Psoas muscle (tissue), 8 donors: ENCODE results near the gene APAF1. TPM values are rescaled to one million over a fixed set of nuclear protein-coding genes. Genes with fewer than 3 reads are reported as not detected.
"Not testable (repeated sequence)": the region's sequence is repeated elsewhere in the genome, so short reads cannot be mapped to it uniquely, and the experiment has no call there.

Experiments used
- ATAC-seq, 4 donors: fragments of 200-7000 bp; cut with Tn5 transposase; one replicate each; pipeline ENCODE4 v1.9.1; 2020; ENCODE audit warnings: moderate library complexity in 3 of 4, mild to moderate bottlenecking in 2 of 4
- DNase-seq, 2 donors: peaks; one replicate each; pipeline ENCODE4 v3.0.0-alpha.2; 2020
- H3K27ac ChIP-seq: fragments of 200-600 bp; one replicate; pipeline ENCODE4 v1.8.0; 2022
- H3K27me3 ChIP-seq, 3 donors: fragments of 200-600 bp in 1 of 3; one replicate each; pipeline versions ENCODE4 v1.6.1 to v1.8.0; 2013 to 2022; ENCODE audit warnings: low read length in 2 of 3, mild to moderate bottlenecking in 2 of 3, moderate library complexity in 1 of 3; ENCODE audit not compliant: insufficient read depth in 3 of 3
- H3K36me3 ChIP-seq, 2 donors: fragments of 200-600 bp in 1 of 2; one replicate each; pipeline versions ENCODE4 v1.6.1 to v1.8.0; 2013 to 2022; ENCODE audit warnings: low read depth in 1 of 2, mild to moderate bottlenecking in 1 of 2, moderate library complexity in 1 of 2; ENCODE audit not compliant: insufficient read depth in 1 of 2
- H3K4me1 ChIP-seq: fragments of 200-600 bp; one replicate; pipeline ENCODE4 v1.8.0; 2022
- H3K4me3 ChIP-seq: fragments of 200-600 bp; one replicate; pipeline ENCODE4 v1.8.0; 2022; ENCODE audit warnings: mild to moderate bottlenecking
- H3K9me3 ChIP-seq: fragments of 200-600 bp; one replicate; pipeline ENCODE4 v1.8.0; 2022
- WGBS, 3 donors: extraction: QIAGEN DNeasy Blood & Tissue Kit; methylation state at CpG; one replicate each; pipeline versions ENCODE4 v1.1.6 to v1.1.7; 2013; 5-methylcytosine and 5-hydroxymethylcytosine counted together
- intact Hi-C, 2 donors: fragments of 100-400 bp; cut with DNase I; formaldehyde crosslinking; loops; one replicate each; pipeline versions ENCODE4 v1.11.0 to v1.14.2; 2022
- polyA plus RNA-seq, 3 donors: library from polyadenylated mRNA; stranded (reverse); fragments of 200-250 nt; gene quantifications; one replicate each; pipeline ENCODE4 v1.2.3, GENCODE V29; 2013
- total RNA-seq, 4 donors: library from RNA; stranded (reverse); fragmentation: NEBNext Ultra II Directional in 2 of 4; extraction: Animal tissue kit (Norgen Biotek cat#: 25700) in 2 of 4; gene quantifications; one replicate each; pipeline versions ENCODE4 v1.2.1 to v1.2.4, GENCODE V29; 2021 to 2023
- TF ChIP-seq, protein P1 (sequence below): fragments of 200-600 bp; IDR thresholded peaks from one replicate; pipeline ENCODE4 v1.8.0; 2022; ENCODE audit warnings: antibody characterized with exemption
- donor health status: healthy with polysubstance abuse.
- donor health status: DM: no; HTN: no; CAD: no; lungs with moderate emphysema.
- donor health status: Bipolar disorder and iron deficiency.
- donor health status: healthy.
- donor health status: DM: yes; HTN: yes; CAD: no.
- donor health status: DM: no; HTN: no; CAD: no.
- donor health status: DM: no; HTN: no; CAD: no.
- donor health status: DM: yes; HTN: yes; CAD: no.

APAF1 gene
- total and polyA plus RNA-seq, 7 donors = 2.0 to 10.2 (median 4.3) TPM

GRCh38 chr12:98750511-98750910, 105.4 kb downstream of the APAF1 start:
- intact Hi-C loops = no loop called here
- 68 to 76% (median 73%) methylated on average over 9 of the region's 9 CpGs for WGBS, 3 donors
- TF ChIP-seq, protein P1, sequence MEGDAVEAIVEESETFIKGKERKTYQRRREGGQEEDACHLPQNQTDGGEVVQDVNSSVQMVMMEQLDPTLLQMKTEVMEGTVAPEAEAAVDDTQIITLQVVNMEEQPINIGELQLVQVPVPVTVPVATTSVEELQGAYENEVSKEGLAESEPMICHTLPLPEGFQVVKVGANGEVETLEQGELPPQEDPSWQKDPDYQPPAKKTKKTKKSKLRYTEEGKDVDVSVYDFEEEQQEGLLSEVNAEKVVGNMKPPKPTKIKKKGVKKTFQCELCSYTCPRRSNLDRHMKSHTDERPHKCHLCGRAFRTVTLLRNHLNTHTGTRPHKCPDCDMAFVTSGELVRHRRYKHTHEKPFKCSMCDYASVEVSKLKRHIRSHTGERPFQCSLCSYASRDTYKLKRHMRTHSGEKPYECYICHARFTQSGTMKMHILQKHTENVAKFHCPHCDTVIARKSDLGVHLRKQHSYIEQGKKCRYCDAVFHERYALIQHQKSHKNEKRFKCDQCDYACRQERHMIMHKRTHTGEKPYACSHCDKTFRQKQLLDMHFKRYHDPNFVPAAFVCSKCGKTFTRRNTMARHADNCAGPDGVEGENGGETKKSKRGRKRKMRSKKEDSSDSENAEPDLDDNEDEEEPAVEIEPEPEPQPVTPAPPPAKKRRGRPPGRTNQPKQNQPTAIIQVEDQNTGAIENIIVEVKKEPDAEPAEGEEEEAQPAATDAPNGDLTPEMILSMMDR = no peak
- Histone ChIP-seq H3K4me1 (no peaks in the 10 kb centered on the region), H3K9me3 (no peaks in the 10 kb centered on the region), H3K27ac (no peak overlapping the region), H3K36me3 (no peaks in the 10 kb centered on the region), H3K4me3 (no peak overlapping the region), H3K27me3 (peaks cover 0 to 17% (median 0%) of the 10 kb centered on the region in 3 donors)
- DNase-seq (no peak), ATAC-seq (no peak)

DNA sequence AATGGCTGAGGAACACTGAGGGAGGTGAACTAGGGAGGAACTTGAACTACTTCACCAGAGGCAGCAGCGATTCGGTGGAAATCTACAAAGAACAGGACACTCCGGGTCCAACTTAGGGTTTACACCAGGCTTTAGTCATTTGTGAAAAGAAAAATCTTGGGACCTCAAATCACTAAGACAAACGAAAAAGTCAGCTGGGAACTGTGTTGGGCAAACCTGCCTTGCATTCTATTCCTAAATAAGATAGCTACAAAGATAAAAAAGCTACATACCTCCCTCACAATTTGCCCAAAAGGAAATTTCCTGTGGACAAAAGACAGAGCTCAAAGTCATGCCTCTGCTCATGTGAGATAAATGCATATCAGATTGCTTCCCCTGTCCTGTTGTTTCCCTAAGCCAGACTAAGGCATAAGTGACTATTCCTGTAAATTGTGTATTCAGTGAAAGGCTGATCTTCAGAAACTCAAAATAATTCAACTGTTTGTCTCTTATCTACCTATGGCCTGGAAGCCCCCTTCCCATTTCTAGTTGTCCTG, 106.6 kb downstream of the APAF1 start:
- intact Hi-C loops = no loop called here
- Histone ChIP-seq H3K36me3 (no peaks in the 10 kb centered on the region), H3K9me3 (no peaks in the 10 kb centered on the region), H3K27ac (no peak overlapping the region), H3K4me3 (no peak overlapping the region), H3K27me3 (peaks cover 0 to 8% (median 0%) of the 10 kb centered on the region in 3 donors), H3K4me1 (no peaks in the 10 kb centered on the region)
- WGBS, 3 donors = 87 to 93% (median 88%) methylated on average over 4 of the region's 4 CpGs
- TF ChIP-seq, protein P1 = no peak
- no peak for ATAC-seq
- DNase-seq = no peak

GRCh38 chr12:98752726-98753125, 107.6 kb downstream of the APAF1 start:
- H3K27ac ChIP-seq = no peak overlapping the region
- DNase-seq (no peak), ATAC-seq (no peak)
- H3K4me1 ChIP-seq = peaks cover 7% of the 10 kb centered on the region
- intact Hi-C loops = no loop called here
- H3K9me3 ChIP-seq = no peaks in the 10 kb centered on the region
- H3K4me3 ChIP-seq = no peak overlapping the region
- peaks cover 0 to under 1% (median 0%) of the 10 kb centered on the region in 3 donors for H3K27me3 ChIP-seq
- H3K36me3 ChIP-seq = no peaks in the 10 kb centered on the region
- TF ChIP-seq, protein P1 = no peak
- WGBS, 3 donors = 87 to 92% (median 89%) methylated on average over 5 of the region's 5 CpGs

DNA sequence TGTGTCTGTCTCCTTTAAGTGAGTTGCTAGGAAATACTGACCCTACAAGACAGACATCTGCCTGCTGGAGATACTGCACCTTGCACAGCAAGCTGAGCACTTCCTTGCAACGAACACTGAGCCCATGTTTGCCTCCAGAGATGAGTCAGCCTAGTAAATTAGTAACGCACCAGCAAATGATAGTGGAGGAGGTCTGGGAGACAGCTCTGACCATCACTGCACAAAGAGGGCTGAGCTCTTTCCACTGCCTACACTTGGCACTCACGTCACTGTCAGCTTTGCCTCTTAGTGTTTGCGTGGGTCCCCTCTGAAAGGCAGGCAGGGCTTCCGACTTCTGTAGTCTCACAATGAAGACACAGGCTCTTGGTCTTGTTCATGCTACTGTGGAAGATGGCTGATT, 109.0 kb downstream of the APAF1 start:
- intact Hi-C loops = no loop called here
- TF ChIP-seq, protein P1 = no peak
- no peak for ATAC-seq

DNA sequence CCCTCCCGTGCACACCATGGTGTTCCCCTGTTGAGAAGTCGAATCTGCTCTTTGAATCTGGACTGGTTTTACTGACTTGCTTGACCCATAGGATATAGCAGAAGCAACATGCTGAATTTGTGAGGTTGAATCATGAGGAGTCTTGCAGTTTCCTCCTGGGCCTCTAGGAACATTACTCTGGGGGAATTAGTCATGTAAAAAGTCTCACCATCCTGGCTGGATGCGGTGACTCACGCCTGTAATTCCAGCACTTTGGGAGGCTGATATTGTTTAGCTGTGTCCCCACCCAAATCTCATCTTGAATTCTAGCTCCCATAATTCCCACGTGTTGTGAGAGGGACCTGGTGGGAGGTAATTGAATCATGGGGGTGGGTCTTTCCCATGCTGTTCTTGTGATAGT, 110.8 kb downstream of the APAF1 start:
- 88 to 90% (median 89%) methylated on average over 5 of the region's 5 CpGs for WGBS, 3 donors
- ATAC-seq, intact Hi-C loops, DNase-seq, H3K36me3 ChIP-seq, H3K27me3 ChIP-seq, H3K9me3 ChIP-seq, H3K27ac ChIP-seq, H3K4me3 ChIP-seq: not testable (repeated sequence)
- peaks cover 14% of the 10 kb centered on the region for H3K4me1 ChIP-seq

More for the DNA sequence above, 109.0 kb downstream of the APAF1 start:
- H3K4me3 ChIP-seq = no peak overlapping the region
- H3K36me3 ChIP-seq = no peaks in the 10 kb centered on the region
- WGBS, 3 donors = 66 to 72% (median 67%) methylated on average over 5 of the region's 5 CpGs
- DNase-seq = no peak
- H3K9me3 ChIP-seq = no peaks in the 10 kb centered on the region
- no peaks in the 10 kb centered on the region for H3K27me3 ChIP-seq
- no peak overlapping the region for H3K27ac ChIP-seq
- H3K4me1 ChIP-seq = peaks cover 14% of the 10 kb centered on the region
